Activated T-cell treated with anti-CD3 and anti-CD28 coated beads for 1 hour (primary cell): ENCODE data around the gene GLS.
"Not testable (repeated sequence)": the region's sequence is repeated elsewhere in the genome, so short reads cannot be mapped to it uniquely, and the experiment has no call there.

ENCODE experiments used
- DNase-seq: peaks from one replicate; pipeline ENCODE4 v3.0.0-alpha.2; 2020; ENCODE audit warnings: low read depth

GLS gene

DNA sequence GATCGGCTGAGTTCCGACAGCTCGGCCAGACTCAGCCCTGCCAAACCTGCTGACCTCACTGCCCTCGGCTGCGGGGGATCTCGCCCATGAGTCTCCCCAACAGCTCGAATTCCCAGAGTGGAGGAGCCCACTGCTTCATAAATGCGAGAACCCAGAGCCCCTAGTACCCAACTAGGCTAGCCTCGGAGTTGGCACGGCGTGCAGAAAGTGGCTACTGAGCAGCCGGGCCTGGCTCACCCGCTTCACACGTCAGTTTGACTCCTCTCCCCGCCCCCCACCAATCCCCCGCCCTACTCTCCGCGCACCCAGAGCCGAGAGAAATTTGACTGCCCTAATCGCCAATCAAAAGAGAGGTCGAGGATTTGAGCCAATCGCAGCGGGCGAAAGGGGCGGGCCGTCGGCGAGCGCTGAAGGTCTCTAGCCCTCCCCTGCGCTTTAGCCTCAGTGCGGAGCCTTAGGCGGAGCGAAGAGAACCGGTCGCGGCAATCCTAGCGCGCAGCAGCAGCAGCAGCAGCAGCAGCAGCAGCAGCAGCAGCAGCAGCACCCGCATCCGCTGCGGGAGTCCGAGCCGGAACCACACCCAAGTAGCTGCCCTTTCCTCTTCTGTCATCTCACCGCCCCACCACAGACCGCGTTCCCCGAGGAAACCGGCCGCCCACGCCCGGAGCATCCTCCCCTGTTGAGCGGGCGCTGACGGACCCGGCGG, at the start of gene GLS:
Gene GLS (plus strand): TSS at position 444 of the 706 bp plus-strand sequence. CDS start 264 bp downstream, outside the sequence.
- peak; percentile 91 for DNase-seq

DNA sequence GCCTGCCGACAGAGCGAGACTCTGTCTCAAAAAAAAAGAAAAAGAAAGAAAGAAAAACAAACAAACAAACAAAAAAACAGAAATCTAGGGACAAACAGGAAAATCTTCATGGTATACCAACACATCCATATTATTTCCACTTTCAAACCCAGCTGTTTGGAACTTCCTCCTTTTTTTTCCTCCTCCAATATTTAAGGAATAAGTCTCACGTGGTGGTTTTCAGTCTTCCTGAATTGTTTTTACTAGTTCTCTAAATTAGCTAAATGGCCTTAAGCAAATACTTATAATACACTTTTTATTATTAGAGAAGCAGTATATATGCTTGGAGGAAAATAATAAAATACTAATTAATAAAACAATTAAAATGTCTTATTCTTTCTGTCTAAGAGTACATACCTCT, 48.7 kb upstream of the GLS start:
- DNase-seq = no peak

DNA sequence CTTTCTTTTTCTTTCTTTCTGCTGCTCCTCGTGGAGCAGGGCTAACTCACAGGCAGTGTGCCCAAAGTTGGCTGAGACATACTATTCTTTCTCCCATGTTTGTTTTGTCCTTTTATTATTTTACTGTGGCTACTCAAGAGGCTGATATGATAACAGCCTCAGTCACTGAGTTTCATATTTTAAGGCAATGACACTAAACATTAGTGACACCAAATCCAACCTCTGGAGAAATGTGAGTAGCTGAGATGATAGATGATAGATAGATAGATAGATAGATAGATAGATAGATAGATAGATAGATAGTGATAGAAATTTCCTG, 45.8 kb upstream of the GLS start:
- no peak for DNase-seq

DNA sequence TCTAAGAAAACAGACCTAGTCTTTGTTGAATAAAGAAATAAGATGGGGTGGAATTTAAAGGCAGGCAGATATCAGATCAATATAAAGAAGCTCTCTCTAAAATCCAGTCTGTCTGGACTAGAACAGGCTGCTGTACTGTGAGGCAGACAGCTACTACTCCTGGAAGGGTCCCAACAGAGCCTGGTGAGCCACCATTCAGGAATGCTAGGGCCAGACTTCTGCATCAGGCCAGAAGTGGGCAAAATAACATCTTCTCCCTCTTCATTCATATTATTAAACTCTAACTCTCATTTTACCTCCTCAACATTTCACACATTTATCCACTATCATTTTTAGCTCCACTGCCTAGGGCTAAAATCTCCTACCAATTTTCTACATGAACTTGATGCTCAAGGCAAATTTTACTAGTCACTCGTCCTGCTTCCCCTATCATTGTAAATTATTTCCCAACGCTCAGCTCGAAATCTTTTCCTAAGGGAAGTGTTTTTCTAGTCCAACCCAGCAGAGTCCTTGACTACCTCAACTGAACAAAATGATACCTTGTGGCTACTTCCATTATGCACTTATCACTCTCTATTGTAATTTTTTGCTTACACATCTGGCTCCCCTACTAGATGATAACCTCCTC, 45.2 kb upstream of the GLS start:
- no peak for DNase-seq

DNA sequence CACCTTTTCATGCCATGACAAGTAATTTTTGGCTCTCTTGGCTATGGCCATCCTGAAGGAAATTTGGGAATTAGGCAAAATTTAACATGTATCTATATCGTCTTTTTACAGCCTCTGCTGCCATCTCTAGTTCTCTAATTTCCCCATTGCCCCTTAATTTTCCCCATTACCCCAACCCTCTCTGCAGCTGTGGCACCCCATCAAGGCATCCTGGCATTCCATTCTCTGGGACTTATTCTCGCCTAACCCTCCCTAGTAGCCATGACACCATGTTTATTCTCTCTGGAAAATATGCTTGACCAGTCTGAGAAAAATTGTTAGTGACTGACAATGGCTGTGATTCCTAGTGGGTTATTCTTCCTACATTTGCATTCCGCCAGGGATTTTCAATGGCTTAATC, 43.9 kb upstream of the GLS start:
- no peak for DNase-seq

DNA sequence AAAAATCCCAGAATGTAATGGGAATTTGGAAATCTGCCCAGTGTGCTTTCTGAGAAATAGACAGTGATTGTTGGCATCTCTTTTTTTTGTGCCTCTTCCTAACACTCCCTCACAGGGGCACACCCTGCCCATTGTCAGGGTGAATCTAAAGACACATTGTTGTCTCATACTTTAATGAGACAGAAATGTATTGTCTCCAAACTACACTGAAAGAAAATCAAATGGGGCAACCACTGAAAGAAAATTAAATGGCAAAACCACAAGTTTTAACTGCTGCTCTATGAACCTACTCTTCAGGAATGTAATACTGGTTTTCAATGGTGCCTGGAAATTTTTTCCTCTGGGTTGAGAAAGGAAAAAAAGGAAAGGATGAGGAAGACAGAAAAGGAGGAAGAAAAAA, 43.2 kb upstream of the GLS start:
- no peak for DNase-seq

DNA sequence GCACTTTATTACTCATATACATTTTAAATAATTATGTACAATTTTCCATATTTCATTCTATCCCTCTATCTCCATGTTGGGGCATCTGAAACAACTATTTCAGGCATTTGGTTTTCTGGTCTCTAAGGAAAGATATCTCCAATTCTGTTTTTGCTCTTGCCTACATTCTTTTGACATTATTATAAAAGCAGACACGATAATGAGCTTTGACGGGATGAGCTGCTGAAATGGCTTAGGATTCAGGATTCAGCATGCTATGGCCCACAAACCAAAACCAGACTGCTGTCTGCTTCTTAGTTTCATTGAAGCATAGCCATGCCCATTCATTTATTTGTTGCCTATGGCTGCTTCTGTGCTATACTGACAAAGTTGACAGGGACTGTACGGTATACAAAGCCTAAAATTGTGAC, 42.7 kb upstream of the GLS start:
- DNase-seq = no peak

DNA sequence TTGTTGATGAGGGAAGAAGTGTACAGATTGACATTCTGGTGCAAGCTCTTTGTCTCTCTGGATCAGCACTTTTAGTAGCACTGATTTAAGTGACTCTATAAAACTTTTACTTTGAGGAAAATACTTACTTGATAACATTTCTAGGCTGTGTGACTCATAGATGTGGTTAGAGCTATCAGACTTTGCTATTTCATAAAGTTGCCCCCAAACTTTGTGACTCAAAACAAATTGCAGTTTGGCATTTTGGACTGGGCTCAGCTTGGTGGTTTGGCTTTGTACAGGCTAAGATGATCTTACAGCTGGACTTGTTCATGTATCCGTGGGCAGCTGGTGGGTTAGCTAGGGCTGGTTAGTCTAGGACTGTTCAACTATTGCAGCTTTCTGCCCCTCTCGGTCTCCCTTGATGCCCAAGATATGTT, 42.1 kb upstream of the GLS start:
- DNase-seq = no peak

DNA sequence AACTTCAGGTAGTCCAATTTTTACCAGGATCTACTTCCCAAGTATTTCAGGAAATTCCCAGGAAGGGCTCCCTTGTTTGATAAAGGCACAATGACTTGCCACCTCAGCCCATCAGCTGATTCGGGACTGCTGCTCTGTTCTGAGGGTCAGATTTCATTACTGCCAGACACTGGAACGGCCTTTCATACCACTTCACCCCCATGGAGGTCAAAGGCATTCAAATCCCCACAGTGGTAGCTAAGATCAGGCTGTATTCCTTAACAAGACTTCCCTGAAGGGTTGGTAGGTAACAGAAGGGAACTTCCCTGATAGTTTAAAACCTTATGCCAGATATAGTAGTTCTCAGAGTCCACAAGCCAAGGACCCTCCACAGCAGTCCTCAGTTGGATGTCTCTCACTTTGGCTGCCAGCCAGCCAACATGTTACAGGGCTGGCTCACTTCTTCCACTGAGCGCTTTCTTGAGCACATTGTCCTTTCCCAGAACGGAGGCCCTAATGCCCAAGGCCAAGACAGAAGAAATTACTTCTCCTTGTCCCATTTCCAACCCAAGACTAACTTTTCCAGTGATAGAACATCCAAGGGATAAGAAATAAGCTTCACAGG, 40.0 kb upstream of the GLS start:
- no peak for DNase-seq

DNA sequence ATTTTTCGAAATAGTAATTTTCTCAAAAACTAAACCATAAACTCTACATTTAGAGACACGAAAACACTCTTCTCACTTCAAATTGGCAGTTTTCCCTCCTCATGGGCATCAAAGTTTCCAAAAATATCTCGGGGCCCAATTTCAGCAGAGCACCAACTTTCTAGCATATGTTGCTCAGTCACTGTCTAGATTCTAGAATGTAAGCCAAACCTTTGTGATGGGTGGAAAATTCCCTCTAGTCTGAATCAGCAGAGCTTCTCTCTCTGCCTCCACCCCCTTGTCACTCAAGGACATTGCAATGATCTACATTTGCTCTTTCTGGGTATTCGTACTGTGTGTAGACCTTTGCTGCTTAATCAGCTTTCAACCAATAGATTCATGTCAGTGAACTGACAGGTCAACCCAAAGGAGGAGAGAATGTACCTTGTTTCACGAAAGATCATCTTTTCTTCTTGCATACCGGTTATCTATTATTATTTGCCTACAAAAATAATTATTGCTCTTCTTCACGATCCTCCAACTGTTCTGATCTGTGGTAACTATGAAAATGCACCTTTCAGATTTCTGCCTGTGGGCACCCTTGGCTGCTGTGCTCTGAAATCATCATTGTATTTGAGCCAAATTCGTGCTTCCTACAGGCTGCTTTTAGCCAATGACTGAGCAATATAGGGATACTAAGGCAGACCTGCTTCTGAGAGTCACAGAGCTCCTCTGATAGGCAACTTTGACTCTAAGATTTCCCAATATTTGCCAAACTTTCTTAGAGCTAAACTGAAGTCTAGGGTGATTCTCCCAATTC, 38.7 kb upstream of the GLS start:
- no peak for DNase-seq

DNA sequence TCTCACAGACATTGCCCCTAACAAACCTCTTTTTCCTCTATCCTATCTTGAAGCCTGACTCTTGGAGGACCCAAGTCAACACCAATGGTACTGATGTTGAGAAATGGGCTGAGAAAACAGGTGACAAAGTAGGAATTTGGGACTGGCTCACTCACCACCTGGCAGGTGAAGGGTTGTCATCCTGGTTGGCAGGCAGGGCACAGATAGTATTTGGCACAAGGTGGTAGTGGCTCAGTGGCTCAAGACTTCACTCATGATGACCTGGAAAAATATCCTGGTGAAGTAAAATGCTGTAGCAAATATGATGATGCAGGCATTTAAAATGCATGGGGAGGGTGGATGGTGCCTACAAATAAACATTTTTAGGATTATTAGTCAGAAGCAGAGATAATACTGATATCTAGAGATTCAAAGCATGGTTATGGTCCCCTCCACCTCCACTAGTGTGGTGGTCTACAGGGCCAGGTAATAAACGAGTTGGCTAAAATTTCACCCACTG, 38.0 kb upstream of the GLS start:
- DNase-seq = no peak

DNA sequence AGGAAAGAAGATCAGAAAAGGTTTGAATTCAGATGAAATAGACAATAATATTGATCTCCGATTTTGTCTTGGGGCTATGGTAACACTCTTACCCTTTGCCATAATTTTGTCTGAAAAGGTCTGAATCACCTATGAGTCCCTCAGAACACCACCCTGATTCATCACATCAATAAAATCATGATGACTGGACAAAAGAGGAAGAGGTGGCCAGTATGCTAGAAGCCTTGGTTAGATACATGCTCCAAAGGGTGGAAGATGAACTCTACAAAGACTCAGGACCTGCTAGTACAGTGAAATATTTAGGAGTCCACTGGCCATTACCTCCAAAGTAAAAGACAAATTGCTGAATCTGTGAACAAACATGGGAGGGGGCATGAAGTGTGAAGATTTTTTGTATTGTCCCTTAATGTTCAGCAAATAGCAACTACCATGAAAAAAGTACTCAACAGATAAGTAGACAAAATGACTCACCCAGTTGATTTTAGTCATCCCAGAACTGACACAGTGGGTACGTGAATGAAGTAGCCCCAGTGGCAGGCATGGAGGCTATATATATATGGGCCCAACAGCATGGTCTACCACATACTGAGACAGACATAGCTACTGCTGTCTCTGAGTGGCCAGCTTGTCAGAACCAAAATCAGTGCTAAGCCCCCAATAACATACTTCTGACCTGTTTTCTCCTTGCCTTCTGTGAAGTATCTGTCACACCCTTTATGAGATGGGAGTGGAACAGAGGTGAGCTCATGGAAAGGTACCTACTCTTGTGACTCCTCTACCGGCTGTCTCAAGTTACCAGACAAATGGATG, 36.5 kb upstream of the GLS start:
- DNase-seq = no peak

DNA sequence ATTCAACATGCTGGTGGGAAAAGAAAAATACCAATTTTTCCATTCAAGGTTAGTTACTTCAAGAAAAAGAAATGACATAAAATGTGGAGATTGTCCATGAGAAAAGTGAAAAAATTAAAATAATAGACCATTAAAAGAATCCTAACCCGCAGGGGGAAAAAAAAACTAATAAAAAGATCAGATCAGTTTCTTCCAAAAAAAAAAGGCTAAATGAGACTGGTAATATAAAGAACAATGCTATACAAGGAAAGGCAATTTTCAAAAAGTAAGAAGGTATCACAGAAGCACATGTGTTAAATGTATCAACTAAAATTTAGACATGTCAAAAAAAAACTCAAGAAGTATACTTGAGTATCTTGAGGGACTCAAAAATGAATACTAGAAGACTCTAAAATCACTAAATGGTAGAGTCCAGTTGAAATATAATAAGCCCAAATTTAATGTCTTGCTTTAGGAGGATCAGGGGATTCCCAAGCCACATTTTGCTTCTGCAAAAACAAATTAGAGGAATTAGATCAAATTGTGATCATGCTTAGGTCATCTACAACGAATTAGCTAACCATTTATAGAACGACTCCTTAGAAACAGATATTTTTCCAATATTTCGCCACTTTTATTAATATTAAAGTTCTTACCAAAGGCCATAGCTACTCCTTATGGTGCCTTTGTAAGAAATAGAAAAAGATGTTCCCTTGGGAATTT, 35.8 kb upstream of the GLS start:
- no peak for DNase-seq

DNA sequence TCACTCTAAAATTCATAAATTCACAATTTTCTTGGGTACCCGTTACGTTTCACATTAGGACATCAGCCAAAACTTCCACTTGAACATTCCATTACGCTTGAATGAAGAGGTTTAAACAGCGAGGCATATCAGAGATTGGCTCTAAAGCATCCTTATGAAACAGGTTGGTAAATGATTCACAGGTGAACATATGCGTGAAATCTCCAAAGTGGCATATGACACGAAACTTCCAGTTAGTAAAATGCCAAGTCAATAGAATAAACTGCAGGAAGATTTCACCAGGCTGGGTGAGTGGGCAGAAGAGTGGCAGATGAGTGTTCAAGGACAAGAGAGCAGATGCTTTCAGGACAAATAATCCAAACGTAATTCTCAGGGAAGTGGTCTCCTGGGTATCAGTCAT, 33.9 kb upstream of the GLS start:
- no peak for DNase-seq

DNA sequence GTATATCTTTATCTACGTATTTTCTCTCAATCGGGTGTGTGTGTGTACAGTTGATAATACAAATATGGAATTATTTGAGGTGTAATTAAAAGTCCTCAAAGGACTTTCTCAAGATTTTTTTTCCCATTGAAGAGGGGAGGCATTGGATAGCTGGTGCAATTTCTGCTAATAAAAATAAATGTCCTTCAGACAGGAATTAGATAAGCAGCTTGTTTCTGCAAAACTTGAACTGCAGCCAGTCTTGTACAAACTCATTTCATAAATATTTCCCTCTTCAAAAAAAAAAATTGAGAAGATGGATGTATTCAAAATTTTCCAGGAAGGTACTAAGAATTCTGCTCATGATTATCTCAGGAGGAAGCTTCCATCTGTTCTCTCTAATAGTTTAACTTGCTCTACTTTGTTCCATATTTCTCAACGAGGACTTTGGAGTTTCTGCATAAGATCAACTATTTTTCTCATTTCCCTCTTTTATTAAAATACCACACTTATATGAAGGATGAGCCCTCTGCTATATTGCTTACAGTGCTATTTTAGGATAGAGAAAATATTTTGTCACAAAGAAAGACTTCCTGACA, 33.0 kb upstream of the GLS start:
- DNase-seq = no peak

DNA sequence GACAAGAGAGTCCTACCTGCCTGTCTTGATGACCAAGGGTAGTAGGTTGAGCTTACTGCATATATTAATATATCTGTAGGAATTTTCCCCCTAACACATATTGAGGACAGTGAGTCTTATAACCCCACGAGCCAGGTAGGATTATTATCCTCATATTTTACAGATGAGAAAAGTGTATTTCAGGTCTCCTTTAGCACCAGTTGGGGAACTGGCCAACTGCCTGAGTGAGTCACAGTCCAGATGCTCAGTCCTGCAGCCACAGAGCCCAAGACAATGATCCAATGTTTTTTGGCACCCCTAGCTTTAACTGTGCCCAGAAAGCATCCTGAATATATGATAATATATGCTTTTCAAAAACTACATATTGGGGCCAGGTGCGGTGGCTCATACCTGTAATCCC, 30.8 kb upstream of the GLS start:
- DNase-seq = no peak

DNA sequence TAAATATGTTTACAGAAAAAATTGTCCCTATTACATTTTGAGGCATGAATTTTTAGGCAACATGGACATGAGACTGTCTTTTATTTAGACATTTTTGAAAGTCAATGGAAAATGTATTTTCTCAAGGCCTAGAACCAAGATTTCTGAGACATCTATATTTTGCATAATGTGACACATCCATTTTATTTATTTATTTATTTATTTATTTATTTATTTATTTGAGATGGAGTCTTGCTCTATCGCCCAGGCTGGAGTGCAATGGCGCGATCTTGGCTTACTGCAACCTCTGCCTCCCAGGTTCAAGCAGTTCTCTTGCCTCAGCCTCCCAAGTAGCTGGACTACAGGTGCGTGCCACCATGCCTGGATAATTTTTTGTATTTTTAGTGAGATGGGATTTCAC, 27.6 kb upstream of the GLS start:
- DNase-seq = not testable (repeated sequence)

DNA sequence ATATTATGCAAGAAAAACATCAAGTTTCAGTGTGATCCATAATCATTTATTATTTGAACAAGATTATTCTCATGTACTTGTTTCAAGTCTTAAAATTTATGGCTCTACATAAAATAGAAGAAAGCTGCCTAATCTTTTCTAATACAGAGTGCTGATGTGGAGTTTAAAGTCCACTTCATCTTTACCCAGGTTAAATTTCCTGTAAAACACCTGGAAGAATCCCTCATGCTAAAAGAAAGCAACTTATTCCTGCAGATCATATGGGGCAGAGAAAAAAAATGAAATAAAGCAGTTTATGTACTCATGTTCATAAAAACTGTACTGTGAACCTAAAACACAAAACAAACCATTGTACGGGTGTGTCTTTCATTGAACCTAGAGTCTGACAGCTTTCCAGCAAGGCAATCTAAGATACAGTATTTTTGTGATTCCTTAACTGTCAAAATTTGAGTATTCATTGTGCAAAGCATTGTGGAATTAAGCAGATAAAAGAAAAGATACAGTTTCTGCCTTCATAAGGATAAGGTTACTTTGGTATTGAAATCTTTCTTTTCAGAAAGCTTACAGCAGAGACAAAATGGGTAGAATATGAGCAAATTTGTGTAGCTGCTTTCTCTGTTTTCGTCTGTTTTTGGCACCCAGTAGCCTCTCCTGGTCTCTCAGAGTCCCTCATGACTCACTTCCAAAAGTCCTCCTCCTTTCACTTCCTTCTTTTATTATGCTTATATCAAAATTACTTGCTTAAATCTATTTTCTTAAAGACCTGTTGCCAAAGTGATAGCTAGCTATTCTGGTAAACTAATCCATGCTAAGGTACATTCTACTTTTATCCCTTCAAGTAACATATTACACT, 26.9 kb upstream of the GLS start:
- DNase-seq = no peak

DNA sequence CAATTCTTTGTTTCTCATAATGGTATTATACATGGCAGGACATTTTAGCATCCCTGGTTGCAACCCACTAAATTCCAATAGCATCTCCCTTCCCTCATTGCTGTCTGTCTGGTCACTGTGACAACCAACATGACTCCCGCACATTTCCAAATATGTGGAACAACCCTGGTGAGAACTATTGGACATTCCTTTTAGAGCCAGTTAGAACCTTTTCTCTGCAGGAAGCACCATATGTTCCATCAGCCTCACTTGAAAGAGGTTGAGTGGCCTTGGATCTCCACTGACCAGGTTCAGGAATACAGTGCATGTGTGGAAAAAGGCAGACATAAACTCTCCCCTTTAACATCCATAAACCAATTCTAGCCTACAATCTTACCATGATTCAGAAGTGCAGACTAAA, 25.9 kb upstream of the GLS start:
- no peak for DNase-seq

DNA sequence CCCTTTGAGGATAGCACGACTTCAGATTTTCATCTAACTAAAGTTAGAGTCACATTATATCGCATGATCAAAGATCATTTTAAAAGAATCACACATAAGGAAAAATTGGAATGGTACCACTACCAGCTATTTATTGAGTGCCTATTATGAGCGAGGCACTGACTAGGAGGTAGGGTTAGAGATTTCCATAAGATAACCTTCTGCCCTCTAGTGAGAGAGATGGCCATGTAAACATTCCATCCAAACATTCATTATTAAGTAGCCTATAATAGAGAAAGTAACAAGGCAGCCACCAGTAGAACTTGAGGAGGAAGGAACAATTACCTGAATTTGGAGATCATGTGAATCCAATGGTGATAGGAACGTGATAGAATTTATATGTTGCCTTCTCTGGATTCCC, 25.4 kb upstream of the GLS start:
- no peak for DNase-seq
